Spinal cord (tissue), 10 donors: Measurements from ENCODE around the gene EYA3. TPM values are rescaled to one million over a fixed set of nuclear protein-coding genes. Genes with fewer than 3 reads are reported as not detected.

Experiments
- DNase-seq, 6 donors: peaks; one replicate each; pipeline versions ENCODE4 v3.0.0 to v3.0.0-alpha.2; 2013 to 2015; ENCODE audit warnings: low spot score in 6 of 6, low read depth in 4 of 6
- H3K27ac ChIP-seq: one replicate; pipeline ENCODE4 v1.5.1; 2013; ENCODE audit warnings: low read depth, low read length, control low read depth
- H3K27me3 ChIP-seq: one replicate; pipeline ENCODE4 v1.6.1; 2013; ENCODE audit warnings: low read length; ENCODE audit not compliant: control insufficient read depth, insufficient read depth
- H3K36me3 ChIP-seq: one replicate; pipeline ENCODE4 v1.6.1; 2013; ENCODE audit warnings: low read length; ENCODE audit not compliant: control insufficient read depth, insufficient read depth
- H3K4me1 ChIP-seq: one replicate; pipeline ENCODE4 v1.6.1; 2013; ENCODE audit warnings: low read length; ENCODE audit not compliant: control insufficient read depth, insufficient read depth
- H3K4me3 ChIP-seq: one replicate; pipeline ENCODE4 v1.5.1; 2013; ENCODE audit warnings: low read depth, low read length, control low read depth
- H3K9me3 ChIP-seq: one replicate; pipeline ENCODE4 v1.6.1; 2013; ENCODE audit warnings: low read length; ENCODE audit not compliant: control insufficient read depth, insufficient read depth
- WGBS: methylation state at CpG from one replicate; pipeline ENCODE4 v1.1.5; 2013; ENCODE audit warnings: missing lambda C conversion rate; ENCODE audit not compliant: insufficient coverage; 5-methylcytosine and 5-hydroxymethylcytosine counted together
- polyA plus RNA-seq, 2 donors: library from polyadenylated mRNA; unstranded; fragments of 120-200 nt; gene quantifications; one replicate each; pipeline ENCODE4 v1.2.1, GENCODE V29; 2013; ENCODE audit not compliant: insufficient read length in 2 of 2
- total RNA-seq, 2 donors: library from RNA; depleted of rRNA in 1 of 2; stranded (reverse); fragments of 120-200 nt in 1 of 2; fragments of >200 nt in 1 of 2; gene quantifications; one replicate each; pipeline versions ENCODE4 v1.2.3 to v1.2.4, GENCODE V29; 2013 to 2014
- donor health status: healthy.

EYA3 gene
- total and polyA plus RNA-seq, 4 donors: 14.3 to 17.5 (median 15.1) TPM

- no peak for DNase-seq
- Histone ChIP-seq H3K27me3 (no peaks in the 10 kb centered on the region), H3K27ac (no peak overlapping the region), H3K4me3 (no peak overlapping the region), H3K9me3 (no peaks in the 10 kb centered on the region), H3K4me1 (no peaks in the 10 kb centered on the region), H3K36me3 (no peaks in the 10 kb centered on the region)
- no CpG with 5 or more reads among the region's 2 CpGs for WGBS
Measured at GRCh38 chr1:28114844-28115243, 26.4 kb upstream of the EYA3 start.

- Histone ChIP-seq H3K27me3 (no peaks in the 10 kb centered on the region), H3K4me1 (no peaks in the 10 kb centered on the region), H3K4me3 (no peak overlapping the region), H3K27ac (no peak overlapping the region), H3K9me3 (no peaks in the 10 kb centered on the region), H3K36me3 (no peaks in the 10 kb centered on the region)
- WGBS: 90% methylated on average over 3 of the region's 3 CpGs
- no peak for DNase-seq
Measured at GRCh38 chr1:28113242-28113572, 24.8 kb upstream of the EYA3 start.

- Histone ChIP-seq H3K27ac (no peak overlapping the region), H3K4me1 (no peaks in the 10 kb centered on the region), H3K27me3 (no peaks in the 10 kb centered on the region), H3K4me3 (no peak overlapping the region), H3K36me3 (no peaks in the 10 kb centered on the region), H3K9me3 (no peaks in the 10 kb centered on the region)
- DNase-seq: no peak
- 100% methylated on average over 2 of the region's 5 CpGs for WGBS
Measured at GRCh38 chr1:28112388-28113241, 24.2 kb upstream of the EYA3 start.

- Histone ChIP-seq H3K36me3 (no peaks in the 10 kb centered on the region), H3K4me1 (no peaks in the 10 kb centered on the region), H3K4me3 (no peak overlapping the region), H3K27ac (no peak overlapping the region), H3K27me3 (no peaks in the 10 kb centered on the region), H3K9me3 (no peaks in the 10 kb centered on the region)
- WGBS: no CpG with 5 or more reads among the region's 2 CpGs
- no peak for DNase-seq
Measured at GRCh38 chr1:28111157-28111556, 22.7 kb upstream of the EYA3 start.

- no CpG with 5 or more reads among the region's 1 CpG for WGBS
- Histone ChIP-seq H3K27ac (no peak overlapping the region), H3K4me3 (no peak overlapping the region), H3K36me3 (no peaks in the 10 kb centered on the region), H3K9me3 (no peaks in the 10 kb centered on the region), H3K4me1 (no peaks in the 10 kb centered on the region), H3K27me3 (no peaks in the 10 kb centered on the region)
- no peak for DNase-seq
Measured at GRCh38 chr1:28110555-28110954, 22.1 kb upstream of the EYA3 start.

- H3K4me3 ChIP-seq: no peak overlapping the region
- no peak overlapping the region for H3K27ac ChIP-seq
- no peak for DNase-seq
- WGBS: 72% methylated on average over 2 of the region's 3 CpGs
- peaks cover 5% of the 10 kb centered on the region for H3K4me1 ChIP-seq
- H3K36me3 ChIP-seq: no peaks in the 10 kb centered on the region
- H3K9me3 ChIP-seq: no peaks in the 10 kb centered on the region
- no peaks in the 10 kb centered on the region for H3K27me3 ChIP-seq
Measured at GRCh38 chr1:28109639-28110038, 21.2 kb upstream of the EYA3 start.

- no peaks in the 10 kb centered on the region for H3K9me3 ChIP-seq
- DNase-seq: no peak
- H3K4me1 ChIP-seq: peaks cover 5% of the 10 kb centered on the region
- no peaks in the 10 kb centered on the region for H3K27me3 ChIP-seq
- H3K4me3 ChIP-seq: no peak overlapping the region
- no peak overlapping the region for H3K27ac ChIP-seq
- no peaks in the 10 kb centered on the region for H3K36me3 ChIP-seq
- WGBS: 100% methylated on average over 1 of the region's 2 CpGs
Measured at GRCh38 chr1:28108001-28108400, 19.6 kb upstream of the EYA3 start.

- WGBS: 13% methylated on average over 7 of the region's 11 CpGs
- Histone ChIP-seq H3K27ac (no peak overlapping the region), H3K36me3 (no peaks in the 10 kb centered on the region), H3K27me3 (no peaks in the 10 kb centered on the region), H3K4me3 (peak overlapping the region; percentile 26), H3K4me1 (peaks cover 5% of the 10 kb centered on the region), H3K9me3 (no peaks in the 10 kb centered on the region)
- peak in 2 of 6 donors; percentile 74 to 95 for DNase-seq
Measured at GRCh38 chr1:28104866-28105467, 16.6 kb upstream of the EYA3 start.

- Histone ChIP-seq H3K27ac (no peak overlapping the region), H3K36me3 (no peaks in the 10 kb centered on the region), H3K4me3 (no peak overlapping the region), H3K4me1 (peaks cover 5% of the 10 kb centered on the region), H3K9me3 (no peaks in the 10 kb centered on the region), H3K27me3 (no peaks in the 10 kb centered on the region)
- no peak for DNase-seq
- WGBS: no CpG with 5 or more reads among the region's 1 CpG
Measured at GRCh38 chr1:28102189-28102588, 13.8 kb upstream of the EYA3 start.
